Cardiac muscle cell (in vitro differentiated cells and primary cell): ENCODE measurements around the gene ANKRD34C. TPM values are rescaled to one million over a fixed set of nuclear protein-coding genes. Genes with fewer than 3 reads are reported as not detected.
A peak's percentile ranks its signal among the peaks of the same experiment; 100 is the strongest.

Source experiments
- DNase-seq, 2 donors: peaks; one replicate each; pipeline versions ENCODE4 v3.0.0 to v3.0.0-alpha.2; 2010 to 2017; ENCODE audit warnings: low read depth in 1 of 2, low spot score in 1 of 2
- H3K27ac ChIP-seq: fragments of 200-600 bp; sonication (generic); 2 replicates; pipeline ENCODE4 v1.5.1; 2016
- H3K27me3 ChIP-seq: fragments of 200-600 bp; sonication (generic); 2 replicates; pipeline ENCODE4 v1.6.0; 2016; ENCODE audit warnings: control low read depth
- H3K36me3 ChIP-seq: fragments of 200-600 bp; sonication (generic); 2 replicates; pipeline ENCODE4 v1.5.1; 2016; ENCODE audit warnings: control low read depth
- H3K4me1 ChIP-seq: fragments of 200-600 bp; sonication (generic); 2 replicates; pipeline ENCODE4 v1.8.1; 2017; ENCODE audit warnings: low read depth, mild to moderate bottlenecking, mixed run types
- H3K4me3 ChIP-seq: fragments of 200-600 bp; sonication (generic); 2 replicates; pipeline ENCODE4 v1.5.1; 2016; ENCODE audit warnings: mild to moderate bottlenecking
- H3K9me3 ChIP-seq: fragments of 200-600 bp; sonication (generic); 2 replicates; pipeline ENCODE4 v1.5.1; 2017; ENCODE audit warnings: low read depth, mild to moderate bottlenecking, control low read depth
- CTCF ChIP-seq: IDR thresholded peaks from 2 replicates; pipeline ENCODE4 v1.5.1; 2012; ENCODE audit warnings: low read depth, mild to moderate bottlenecking, low read length
- polyA plus RNA-seq: library from polyadenylated mRNA; unstranded; fragments of >200 nt; fragmentation: Nextera tagmentation; extraction: Ambion mirVana; gene quantifications from 2 replicates; pipeline ENCODE4 v1.2.1, GENCODE V29; 2016
- total RNA-seq: library from RNA; depleted of rRNA; stranded (reverse); fragments of >200 nt; gene quantifications from 2 replicates; pipeline ENCODE4 v1.2.3, GENCODE V29; 2016

The ANKRD34C gene
- total and polyA plus RNA-seq, 2 experiments from 2014 or later = not detected

GRCh38 chr15:79283252-79284048 is 928 bp downstream of the ANKRD34C start:
- no peaks in the 10 kb centered on the region for H3K36me3 ChIP-seq
- no peak for TF ChIP-seq CTCF
- peaks cover 93% of the 10 kb centered on the region for H3K27me3 ChIP-seq
- peak; percentile 57 to 92 for DNase-seq
- H3K4me1 ChIP-seq = peaks cover under 1% of the 10 kb centered on the region
- no peak overlapping the region for H3K4me3 ChIP-seq
- H3K27ac ChIP-seq = no peak overlapping the region
- H3K9me3 ChIP-seq = no peaks in the 10 kb centered on the region

- Histone ChIP-seq H3K9me3 (no peaks in the 10 kb centered on the region), H3K4me3 (no peak overlapping the region), H3K27ac (no peak overlapping the region), H3K27me3 (peaks cover 63% of the 10 kb centered on the region), H3K4me1 (no peaks in the 10 kb centered on the region), H3K36me3 (no peaks in the 10 kb centered on the region)
- no peak for DNase-seq
- TF ChIP-seq CTCF = no peak
Observed at GRCh38 chr15:79290642-79291275, 8.2 kb downstream of the ANKRD34C start.

DNA sequence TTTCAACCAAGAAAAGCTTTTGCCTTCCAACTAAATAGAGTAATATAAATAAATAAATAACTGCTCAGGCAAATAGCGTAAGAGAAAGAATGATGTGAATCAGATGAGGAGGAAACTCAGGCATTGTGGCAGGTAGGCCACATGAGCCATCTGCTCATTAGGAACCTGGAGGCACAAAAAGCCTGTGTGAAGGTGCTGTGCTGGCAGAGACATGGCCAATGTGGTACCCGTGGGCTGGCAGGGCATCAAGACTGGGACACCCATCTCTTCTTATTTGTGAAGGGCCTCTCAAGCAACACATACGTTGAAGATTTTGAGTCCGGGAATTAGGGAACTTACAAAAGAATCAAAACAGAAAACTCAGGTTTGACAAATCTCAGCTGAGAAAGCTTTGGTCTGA is 9.5 kb downstream of the ANKRD34C start:
- Histone ChIP-seq H3K4me3 (no peak overlapping the region), H3K27ac (no peak overlapping the region), H3K9me3 (no peaks in the 10 kb centered on the region), H3K36me3 (no peaks in the 10 kb centered on the region), H3K4me1 (no peaks in the 10 kb centered on the region), H3K27me3 (peaks cover 51% of the 10 kb centered on the region)
- DNase-seq = no peak
- TF ChIP-seq CTCF = no peak

- Histone ChIP-seq H3K9me3 (no peaks in the 10 kb centered on the region), H3K27ac (no peak overlapping the region), H3K4me3 (no peak overlapping the region), H3K36me3 (no peaks in the 10 kb centered on the region), H3K4me1 (no peaks in the 10 kb centered on the region), H3K27me3 (peaks cover 44% of the 10 kb centered on the region)
- TF ChIP-seq CTCF = no peak
- peak in 1 of 2 donors; percentile 43 for DNase-seq
Observed at GRCh38 chr15:79294075-79294474, 11.6 kb downstream of the ANKRD34C start.

- H3K27me3 ChIP-seq = peaks cover 54% of the 10 kb centered on the region
- no peak for TF ChIP-seq CTCF
- H3K9me3 ChIP-seq = no peaks in the 10 kb centered on the region
- H3K27ac ChIP-seq = no peak overlapping the region
- no peaks in the 10 kb centered on the region for H3K4me1 ChIP-seq
- no peaks in the 10 kb centered on the region for H3K36me3 ChIP-seq
- no peak for DNase-seq
- no peak overlapping the region for H3K4me3 ChIP-seq
Observed at GRCh38 chr15:79296583-79296982, 14.1 kb downstream of the ANKRD34C start.
